ENCODE measurements around the gene KIRREL3.

- TF ChIP-seq CTCF (IDR thresholded peaks at IDR 0.05): no peak
- no peak for TF ChIP-seq POLR2A (IDR thresholded peaks at IDR 0.05)
Observed at GRCh38 chr11:126746443-126746842, 254.1 kb downstream of the KIRREL3 start.

Data from testis (tissue), 2 donors.